Embryonic facial prominence (tissue), 1 donor: ENCODE measurements around the gene SNX33.
"Not testable (repeated sequence)": the region's sequence is repeated elsewhere in the genome, so short reads cannot be mapped to it uniquely, and the experiment has no call there.

Experiments used
- DNase-seq: peaks from one replicate; pipeline ENCODE4 v3.0.0-alpha.2; 2016; ENCODE audit errors: extremely low spot score

The SNX33 gene

DNA sequence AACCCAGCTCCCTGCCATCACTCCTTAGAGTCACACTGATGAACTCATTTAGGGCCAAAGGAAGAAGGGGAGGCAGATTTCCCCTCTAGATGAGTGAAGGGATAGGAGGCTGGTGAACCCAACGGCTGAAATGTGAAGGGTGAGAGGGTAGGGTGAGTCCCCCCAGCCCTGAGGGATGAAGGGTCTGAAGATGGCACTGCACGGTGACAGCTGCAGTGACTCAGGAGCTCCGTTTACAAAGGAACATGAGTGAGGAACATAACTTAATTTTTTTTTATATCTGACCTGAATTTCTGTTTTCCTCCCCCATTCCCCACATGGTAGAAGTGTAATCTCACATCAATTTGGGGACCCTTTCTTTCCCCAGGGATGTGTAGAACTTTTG lies 14.0 kb downstream of the SNX33 start:
- no peak for DNase-seq

DNA sequence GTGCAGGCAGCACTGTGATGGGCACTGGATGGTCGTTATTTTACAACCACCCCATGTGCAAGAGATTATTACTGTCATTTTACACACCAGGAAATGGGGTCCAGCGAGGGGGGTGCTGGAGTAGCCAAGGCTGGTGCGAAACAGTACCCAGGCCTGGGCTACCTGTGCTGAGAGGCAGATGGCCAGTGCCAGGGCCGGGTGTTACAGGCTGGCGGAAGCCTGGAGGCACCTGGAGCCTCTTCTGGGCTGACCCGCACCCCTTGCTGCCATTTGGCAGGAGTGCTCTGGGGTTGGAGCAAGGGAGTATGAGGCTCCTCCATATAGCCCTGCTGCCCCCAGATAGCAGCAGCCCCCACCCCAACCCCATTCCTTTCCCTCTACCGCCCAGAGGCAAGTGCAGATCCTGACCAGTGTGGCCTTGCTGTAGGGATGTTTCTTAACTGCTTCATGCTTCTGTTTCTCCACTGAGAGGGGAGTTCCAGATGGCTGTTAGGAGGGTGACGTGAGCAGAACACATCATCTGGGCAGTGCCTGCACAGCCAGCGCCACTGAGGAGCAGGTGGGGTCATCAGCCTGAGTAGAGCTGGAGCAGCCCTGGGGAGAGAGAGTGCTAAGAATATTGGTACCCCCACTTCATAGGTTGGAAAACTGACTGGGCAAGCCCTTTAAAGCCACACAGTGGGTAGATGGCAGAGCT lies 15.3 kb downstream of the SNX33 start:
- no peak for DNase-seq

DNA sequence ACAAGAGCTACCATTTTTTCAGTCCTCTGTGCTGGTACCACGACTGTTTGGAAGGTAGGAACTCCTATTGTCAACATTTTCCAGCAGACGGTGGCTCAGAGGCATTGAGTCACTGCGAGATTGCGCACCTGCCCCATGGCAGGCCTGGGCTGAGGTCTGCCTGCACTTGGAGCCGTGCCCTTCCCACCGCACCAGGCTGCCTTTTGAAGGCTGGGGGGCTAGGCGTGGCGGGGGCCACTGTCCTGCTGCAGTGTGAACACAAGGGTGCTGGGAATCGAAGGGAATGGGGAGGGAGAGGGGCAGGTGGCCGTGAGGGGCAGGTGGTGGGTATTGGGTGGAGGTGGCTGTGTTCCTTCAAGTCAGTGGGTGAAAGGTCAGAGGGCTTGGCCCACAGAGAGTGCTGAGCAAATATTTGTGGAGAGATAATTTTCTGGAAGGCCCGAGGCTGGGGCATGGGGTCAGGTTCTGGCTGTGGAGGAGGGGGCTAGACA lies 16.3 kb downstream of the SNX33 start:
- DNase-seq = no peak

DNA sequence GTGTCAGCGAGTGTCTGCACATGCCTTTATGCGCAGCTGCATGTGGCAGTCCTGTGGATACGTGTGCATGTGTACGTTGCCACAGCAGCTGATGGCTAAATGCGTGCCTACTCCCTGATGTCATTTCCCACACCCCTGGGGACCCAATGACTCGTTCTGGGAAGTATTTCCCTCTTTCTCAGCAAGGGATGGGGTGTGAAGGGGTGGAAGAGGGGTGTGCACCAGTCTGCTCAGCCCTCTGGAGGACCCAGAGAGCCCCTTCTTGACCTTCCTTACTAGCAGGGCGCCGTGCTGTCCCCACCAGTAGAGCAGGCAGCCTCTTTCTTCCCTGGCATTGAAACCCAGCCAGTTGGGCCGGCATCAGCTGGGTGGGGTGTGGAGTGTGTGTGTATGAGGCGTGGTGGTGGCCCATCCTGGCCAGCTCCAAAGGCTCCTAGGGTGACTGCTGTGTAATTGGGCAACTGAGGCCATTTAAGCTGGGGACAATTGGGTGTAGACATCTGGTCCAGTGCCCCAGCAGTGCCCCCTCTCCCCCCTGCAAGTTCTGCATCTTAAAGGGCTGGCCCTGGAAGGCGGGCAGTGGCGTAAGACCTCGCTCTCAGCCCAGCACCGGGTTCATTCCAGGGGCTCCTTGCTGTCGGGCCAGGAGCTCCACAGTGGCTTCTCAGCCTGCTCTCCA lies 19.2 kb downstream of the SNX33 start:
- DNase-seq = no peak

DNA sequence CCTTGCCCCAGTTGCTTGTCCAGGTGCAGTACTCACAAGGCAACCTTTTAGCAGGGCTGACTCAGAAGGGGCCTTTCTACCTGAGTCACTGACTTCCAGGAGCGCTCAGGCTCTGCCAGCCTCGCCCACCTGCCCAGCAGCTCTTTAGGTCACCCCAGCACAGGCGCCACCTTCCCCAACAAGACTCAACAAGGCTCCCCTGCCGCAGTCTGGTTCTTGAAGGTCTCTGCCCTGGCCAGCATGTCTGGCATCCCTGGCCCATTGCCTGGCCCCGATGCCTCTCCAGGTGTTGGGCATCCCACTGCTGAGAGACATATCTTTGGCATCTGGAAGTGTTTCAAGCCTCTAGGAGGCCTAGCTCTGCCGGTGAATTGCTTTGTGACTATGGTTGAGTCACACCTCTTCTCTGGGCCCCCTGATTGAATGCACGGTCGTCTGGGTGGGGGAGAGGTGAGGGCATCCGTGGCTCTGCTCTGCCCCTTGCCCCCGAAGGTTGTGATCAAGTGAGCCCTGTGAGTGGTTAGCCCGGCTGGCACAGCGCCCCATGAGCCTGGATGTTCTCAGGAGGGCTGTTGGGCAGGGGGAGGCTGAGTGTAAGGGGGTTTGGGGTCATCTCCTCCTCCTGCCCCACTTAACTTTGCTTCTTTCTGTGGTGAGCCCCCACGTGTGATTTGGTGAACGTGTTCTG lies 21.6 kb downstream of the SNX33 start:
- DNase-seq = no peak

DNA sequence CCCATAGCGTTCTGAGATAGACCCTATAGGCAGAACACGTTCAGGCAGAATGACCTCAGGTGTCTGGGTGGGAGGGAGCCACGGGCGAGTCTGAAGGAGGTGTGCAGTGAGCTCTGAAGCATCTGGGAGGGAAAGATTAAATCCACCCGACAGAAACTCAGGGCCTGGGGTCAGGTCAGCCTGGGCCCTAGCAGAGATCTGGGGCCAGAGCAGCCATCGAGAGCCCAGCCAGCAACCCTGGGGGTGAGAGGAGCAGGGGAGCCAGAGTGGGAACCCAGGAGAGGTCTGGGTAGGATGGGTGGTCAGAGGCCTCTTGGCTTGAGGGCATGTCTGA lies 22.1 kb downstream of the SNX33 start:
- no peak for DNase-seq

DNA sequence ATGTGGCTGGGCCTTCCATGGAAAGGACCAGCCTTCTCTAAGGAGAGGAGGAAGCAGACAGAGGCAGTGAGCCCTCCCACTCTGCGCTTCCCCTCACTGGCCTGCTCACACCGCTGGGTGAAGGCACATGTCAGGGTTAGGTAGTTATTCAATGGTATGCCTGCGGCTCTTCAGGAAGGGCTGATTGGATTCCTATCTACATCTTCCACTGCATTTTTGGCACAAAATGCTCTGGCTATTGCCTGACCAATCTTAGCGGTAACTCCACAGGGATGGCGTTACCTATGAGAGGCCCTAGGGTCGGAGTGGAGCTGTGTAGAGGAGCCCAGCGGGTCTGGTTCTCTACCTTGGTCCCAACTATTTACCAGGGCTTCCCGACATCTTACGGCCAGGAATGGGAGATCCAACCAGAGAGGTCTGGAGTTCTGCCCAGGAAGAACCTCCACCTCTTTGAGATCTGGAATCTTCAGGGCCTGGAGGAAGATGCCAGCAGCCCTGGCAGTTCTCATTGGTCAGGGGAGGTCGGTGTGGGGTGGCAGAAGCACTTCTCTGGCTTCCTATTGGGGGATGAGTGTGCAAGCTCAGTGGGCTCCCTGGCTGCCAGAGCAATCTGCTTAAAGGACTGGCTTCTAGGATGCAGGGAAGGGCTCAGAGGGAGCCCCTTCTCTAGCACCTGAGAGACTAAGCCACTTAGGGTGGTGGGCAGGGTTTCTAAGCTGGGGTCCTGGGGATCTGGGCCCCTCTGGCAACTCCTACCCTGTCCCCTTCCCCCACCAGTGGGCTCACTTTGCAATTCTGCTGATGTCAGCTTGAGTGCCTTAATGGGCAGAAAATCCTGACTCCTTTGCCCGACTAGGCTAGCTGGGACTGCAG lies 24.3 kb downstream of the SNX33 start:
- DNase-seq = no peak

DNA sequence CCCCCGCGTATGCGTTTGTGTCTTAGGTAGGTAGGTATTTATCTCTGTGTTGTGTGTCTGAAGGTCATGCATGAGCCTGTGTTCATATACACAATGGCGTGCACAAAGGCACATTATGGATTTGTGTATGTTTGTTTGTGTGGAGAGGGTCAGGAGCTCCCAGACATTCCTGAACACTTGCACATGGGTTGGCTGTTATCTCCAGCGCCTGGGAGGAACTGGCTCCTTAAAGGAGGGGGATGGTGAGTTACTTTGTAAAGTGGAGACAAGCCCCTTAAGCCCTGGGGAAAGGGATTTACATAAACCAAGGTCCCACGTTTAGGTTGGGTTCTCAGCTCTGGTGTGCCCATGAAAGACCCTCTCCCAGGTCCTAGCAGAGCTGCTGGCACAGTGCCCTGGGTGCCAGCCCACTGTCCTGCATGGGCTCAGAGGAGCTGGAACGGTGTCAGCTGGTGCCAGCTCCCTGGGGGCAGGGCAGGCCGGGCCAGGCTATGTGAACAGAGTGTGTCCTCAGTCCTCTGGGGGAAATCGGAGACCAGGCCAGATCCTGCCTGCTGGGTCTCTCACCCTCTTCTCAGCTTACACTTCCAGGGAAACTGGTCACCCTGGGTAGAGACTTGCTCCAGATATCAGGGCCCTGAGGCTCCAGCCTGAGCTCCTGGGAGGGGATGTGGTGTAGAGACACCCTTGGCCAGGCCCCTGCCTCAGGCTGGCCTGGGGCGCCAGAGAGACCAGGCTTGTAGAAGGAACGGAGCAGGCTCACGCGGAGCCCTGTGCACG lies 25.1 kb downstream of the SNX33 start:
- no peak for DNase-seq

DNA sequence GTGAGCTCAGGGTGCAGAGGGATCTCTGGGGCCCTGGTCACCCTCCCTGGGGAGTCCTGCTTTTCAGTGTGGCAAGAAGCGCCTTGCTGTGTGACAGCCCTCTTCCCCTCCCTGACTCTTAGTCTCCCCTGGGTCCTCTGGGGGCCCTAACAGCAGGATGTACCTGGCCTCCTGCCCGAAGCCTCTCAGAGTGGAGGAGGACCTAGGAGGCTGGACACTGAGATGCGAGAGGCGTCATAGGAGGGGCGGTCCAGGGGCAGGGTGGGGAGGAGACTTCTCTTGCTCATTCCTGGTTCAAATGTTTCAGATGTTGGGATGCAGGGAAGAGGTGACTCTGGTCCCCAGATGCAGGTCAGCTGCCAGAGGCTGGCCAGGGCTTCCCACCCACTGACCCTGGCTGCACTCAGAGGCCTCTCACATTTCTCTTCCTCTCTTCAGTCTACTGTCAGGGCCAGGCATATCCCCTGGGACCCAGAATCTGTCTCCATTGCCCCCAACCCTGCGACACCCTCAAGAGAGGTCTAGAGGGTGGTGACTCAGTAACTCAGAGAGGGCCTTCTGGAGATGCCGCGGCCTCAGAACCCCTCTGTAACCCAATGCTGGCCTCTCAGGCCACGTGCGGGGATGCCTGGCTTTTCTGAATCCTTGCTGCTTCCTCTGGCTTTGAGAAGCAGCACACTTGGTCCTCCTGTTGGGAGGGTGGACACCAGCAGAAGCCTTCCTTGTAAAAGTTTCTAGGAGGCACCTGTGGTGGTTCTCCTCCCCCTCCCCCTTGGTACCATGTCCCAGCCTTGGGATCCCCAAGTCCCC lies 25.9 kb downstream of the SNX33 start:
- DNase-seq = no peak

DNA sequence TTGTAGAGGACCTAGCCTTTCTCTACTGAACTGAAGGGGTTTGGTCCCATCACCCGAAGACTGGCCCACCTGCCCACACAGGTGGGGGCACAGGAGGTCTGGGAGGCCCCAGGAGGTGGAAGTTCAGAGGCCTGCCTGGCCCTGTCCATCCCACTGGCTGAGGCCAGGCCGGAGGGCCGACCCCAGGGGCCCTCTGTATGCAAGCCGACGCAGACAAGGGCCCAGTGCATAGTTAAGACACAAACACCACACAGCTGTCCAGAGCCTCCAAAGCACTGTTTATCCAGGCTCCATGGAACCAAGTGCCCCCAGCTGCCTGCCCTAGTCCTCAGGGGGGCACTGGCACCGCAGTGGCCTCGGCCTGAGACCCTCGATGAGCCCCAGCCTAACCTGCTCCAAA lies 26.7 kb downstream of the SNX33 start:
- DNase-seq = no peak

DNA sequence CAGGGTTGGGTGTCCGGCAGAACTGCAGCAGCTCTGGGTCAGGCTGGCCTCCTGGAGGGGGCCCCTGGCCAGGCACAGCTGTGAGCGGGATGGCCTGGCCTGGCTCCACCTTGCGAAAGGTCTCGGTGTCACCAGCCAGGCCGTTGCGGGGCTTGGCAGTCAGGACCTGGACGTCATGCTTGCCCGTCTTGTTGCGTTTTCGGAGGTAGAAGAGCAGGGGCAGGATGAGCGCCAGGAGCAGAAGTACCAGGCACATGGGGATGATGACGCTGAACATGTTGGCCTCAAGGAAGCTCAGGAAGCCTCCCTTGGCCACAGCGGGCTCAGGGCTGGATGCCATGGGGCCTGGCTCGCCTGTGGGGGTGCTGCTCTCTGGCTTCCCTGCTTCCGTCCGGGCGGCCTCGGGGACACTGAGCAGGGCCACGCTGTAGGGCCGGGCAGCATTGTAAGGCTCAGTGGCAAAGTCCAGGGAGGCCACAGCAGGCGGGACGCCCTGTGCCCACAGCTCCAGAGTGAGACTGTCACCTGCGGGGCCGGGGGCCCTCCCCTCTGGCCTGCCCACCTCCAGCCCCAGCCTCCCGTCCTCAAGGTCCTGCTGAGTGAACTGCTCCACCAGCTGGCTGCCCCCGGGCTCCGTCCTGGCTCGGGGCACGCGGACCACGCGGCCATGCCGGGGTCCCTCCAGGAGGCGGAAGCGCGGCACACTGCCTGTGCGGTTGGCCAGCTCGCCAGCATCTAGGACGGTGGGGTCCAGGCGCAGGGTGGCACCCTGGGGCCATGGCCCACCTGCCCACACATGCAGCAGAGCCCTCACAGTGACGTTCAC lies 28.1 kb downstream of the SNX33 start:
- no peak for DNase-seq

DNA sequence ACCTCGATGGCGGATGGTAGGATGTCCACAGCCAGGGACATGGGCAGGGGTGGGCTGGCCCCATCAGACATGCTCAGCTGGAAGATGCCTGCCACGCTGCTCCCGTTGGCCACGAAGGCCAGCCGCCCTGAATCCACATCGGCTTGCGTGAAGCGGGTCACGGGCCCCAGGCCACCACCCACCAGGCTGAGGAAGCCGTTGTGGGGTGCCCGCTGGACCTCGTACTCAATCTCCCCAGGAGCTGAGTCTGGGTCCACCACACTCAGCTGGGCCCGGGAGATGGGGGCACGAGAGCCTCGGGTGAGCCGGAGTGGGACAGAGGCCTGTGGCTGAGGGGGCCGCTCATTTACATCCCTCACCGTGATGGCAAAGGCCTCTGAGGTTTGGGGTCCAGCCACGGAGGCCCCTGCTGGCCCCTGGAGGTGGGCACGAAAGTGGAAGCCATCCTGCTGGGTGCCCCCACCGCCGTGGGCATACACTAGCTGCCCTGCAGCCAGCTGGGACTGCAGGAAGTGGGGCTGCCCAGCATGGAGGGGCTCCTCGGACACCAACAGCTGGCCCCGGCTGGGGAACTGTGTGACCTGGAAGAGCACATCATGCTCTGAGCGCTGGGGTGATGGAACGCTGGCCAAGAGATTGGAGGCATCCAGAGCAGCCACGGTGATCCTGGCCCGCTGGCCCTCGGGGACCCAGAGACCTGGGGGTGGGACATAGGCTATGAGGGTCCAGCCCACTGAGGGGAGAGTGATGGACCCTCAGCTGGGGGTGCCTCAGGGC lies 29.2 kb downstream of the SNX33 start:
- no peak for DNase-seq

DNA sequence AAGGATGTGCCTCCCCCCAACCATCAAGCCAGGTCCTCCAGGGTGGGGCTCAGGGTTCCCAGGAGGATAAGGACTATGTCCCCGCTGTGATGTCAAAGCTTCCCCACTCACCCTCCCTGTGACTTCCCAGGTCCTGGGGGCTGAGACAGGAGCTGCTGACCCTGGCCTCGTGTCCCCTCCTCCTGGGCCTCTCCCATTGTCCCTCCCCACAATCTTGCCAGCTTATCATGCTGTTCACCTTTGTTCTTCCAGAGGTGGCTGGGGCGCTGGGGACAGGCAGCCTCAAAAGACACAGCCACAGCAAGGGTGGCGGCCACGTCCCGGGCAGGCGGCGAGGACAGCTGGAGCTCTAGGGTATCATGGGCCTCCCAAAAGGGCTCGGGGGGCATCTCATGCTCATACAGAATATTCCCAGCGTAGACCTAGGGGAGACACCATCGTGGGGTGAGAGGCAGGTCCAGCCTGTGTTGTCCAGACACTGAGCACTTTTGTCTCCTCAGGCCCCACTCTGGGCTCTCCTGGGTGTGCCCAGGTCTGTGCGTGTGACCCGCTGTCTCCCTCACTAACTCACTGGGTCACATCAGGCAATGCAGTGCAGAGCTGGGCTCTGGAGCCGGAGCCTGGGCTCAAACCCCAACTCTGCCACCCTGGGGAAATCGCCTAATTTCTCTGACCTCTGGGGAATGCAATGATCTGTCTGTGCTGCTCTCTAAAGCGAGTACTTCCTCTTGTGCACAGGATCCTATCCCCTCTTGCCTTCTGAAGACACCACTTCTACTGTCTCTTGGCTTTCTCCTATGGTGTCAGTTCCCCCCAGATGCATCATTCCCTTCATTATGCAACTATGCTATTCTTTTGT lies 30.0 kb downstream of the SNX33 start:
- DNase-seq = no peak

DNA sequence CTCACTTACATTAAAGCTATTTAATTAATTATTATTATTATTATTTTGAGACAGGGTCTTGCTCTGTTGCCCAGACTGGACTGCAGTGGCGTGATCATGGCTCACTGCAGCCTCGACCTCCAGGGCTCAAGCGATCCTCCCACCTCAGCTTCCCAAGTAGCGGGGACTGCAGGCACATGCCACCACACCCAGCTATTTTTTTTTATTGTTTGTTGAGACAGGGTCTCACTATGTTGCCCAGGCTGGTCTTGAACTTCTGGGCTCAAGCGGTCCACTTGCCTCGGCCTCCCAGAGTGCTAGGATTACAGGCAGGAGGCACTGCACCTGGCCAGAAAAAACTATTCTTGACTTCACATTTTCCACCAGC lies 30.6 kb downstream of the SNX33 start:
- DNase-seq = not testable (repeated sequence)

DNA sequence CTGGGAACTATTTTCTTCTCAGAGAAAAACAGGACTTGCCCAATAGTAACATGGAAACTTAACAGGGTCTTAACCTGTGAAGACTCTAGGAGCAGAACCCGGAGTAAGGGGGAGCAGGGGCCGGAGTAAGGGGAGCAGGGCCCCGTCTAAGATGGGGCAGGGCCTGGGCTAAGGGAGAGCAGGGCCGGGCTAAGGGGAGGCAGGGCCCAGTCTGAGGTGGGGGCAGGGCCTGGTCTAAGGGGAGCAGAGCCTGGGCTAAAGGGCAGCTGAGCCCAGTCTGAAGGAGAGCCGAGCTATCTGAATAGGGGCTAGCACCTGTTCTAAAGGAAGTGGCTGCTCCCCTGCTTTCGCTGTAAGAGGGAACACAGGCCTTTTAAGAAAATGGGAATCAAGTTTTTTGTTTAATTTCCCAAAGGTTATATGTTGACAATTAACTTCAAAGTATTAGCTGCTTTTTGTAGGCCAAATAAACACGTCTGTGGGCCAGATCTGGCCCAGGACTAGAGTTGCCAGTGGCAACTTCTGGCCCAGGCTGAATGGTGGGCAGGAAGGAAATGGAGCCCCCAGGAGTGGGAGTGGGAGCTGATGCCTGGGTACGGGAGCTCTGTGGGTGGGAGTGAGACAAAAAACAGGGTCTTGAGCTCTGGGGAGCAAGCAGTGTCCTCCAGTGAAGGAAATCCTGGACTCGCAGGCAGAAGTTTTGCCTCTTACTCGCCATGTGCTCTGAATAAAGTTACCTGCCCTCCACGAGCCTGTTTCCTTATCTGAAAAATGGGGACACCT lies 32.5 kb downstream of the SNX33 start:
- DNase-seq = no peak

DNA sequence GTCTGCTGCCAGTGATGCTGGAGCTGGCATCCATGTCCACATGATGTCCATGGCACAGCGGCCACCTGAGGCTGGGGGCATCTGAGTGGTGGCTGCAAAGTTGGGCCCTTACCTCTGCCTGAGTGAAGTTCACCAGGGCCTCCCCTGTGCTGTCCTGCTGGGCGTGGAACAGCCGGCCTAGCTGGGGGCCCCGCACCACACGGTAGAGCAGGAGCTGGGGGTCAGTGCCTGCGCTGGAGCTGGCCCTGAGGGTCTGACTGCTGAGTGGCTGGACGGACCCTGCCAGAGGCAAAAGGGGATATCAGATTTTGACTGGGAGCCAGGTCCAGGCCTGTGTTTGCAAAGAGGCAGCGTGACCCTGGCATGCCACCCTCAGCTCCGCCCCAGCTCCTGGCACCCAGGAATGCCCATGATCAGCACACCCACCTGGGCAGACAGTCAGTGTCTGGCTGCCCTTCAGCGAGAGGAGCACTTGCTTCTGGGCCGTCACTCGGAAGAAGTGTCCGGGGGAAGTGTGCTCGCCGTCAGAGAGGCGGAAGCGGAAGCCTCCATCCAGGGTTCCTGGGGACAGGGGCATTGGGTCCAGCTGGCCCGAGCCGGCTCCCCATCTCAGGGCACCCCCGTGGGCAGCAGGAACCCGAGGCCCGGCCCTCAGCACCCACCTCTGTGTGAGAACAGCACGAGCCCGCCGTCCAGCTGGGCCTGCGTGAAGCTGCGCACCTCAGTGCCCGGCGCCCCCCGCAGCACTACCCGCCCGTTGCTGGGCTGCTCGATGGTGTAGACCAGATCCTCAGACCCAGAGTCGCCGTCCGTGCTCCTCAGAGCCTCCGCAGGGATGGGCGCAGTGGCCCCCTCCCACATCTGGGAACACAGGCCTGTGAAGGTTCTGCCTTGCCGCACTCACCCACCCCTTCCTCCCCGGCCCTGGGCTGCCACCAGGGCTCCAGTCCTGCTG lies 34.7 kb downstream of the SNX33 start:
- DNase-seq = no peak
